AG10803 (cell line): ENCODE data around the gene GCN1.

ENCODE experiments used
- DNase-seq: peaks from one replicate; pipeline ENCODE4 v3.0.0; 2010; ENCODE audit warnings: low read depth
- H3K4me3 ChIP-seq: 2 replicates; pipeline ENCODE4 v1.5.1; 2011; ENCODE audit warnings: mild to moderate bottlenecking, low read length, control low read depth
- CTCF ChIP-seq: conservative IDR thresholded peaks from 2 replicates; pipeline ENCODE4 v1.5.1; 2011; ENCODE audit warnings: mild to moderate bottlenecking, low read length, control low read depth, inconsistent platforms

Gene GCN1

GRCh38 chr12:120190386-120190785 lies 4.1 kb downstream of the GCN1 start:
- no peak for DNase-seq
- no peak overlapping the region for H3K4me3 ChIP-seq
- TF ChIP-seq CTCF: no peak

DNA sequence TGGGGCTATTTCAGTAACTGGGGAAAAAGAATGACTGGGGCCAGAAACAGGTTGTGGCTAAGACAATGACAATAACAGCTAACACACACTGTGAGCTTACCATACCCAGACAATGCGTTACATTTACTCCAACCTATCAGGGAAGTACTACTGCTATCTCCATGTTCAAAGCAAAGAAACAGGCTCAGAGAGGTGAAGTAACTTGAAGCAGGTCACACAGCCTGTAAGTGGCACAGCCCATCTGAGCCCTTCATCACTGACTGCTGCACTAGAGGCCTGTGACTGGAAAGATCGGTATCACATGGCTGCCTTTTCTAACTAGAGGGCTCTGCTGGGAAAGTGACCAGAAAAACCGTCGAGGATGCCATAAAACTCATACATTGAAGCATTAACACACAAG lies 7.9 kb downstream of the GCN1 start:
- DNase-seq: no peak
- no peak overlapping the region for H3K4me3 ChIP-seq
- no peak for TF ChIP-seq CTCF

GRCh38 chr12:120183211-120183631 lies 11.3 kb downstream of the GCN1 start:
- no peak overlapping the region for H3K4me3 ChIP-seq
- TF ChIP-seq CTCF: no peak
- DNase-seq: peak; percentile 45

GRCh38 chr12:120181991-120182631 lies 12.4 kb downstream of the GCN1 start:
- TF ChIP-seq CTCF: no peak; the same call in 1 of the 2 replicates
- DNase-seq: peak; percentile 46
- no peak overlapping the region for H3K4me3 ChIP-seq

- H3K4me3 ChIP-seq: no peak overlapping the region
- no peak for TF ChIP-seq CTCF
- no peak for DNase-seq
These were observed 13.5 kb downstream of the GCN1 start for GRCh38 chr12:120180975-120181374.

DNA sequence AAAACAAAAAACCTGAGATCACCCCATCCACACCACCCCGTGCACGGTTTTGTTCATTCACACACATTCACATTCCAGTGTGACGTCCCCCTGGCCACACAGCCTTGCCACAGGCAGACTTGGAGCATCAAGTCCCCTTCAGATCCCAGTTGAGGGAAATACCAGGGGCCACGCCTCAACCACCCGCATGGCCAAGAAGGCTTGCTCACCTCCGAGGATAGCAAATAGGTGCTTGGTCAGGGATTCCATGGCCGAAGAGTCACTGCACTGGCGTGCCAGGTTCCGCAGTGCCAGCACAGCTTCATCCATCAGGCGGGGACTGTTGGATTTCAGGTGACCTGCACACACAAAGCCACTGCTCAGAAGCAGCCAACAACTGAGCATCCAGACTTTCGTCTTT lies 19.0 kb downstream of the GCN1 start:
- no peak overlapping the region for H3K4me3 ChIP-seq
- no peak for DNase-seq
- TF ChIP-seq CTCF: no peak

- H3K4me3 ChIP-seq: no peak overlapping the region
- no peak for TF ChIP-seq CTCF
- DNase-seq: no peak
These were observed 19.5 kb downstream of the GCN1 start for GRCh38 chr12:120175062-120175461.
